Pancreas (tissue), 10 donors: ENCODE results near the gene CCDC71. TPM values are rescaled to one million over a fixed set of nuclear protein-coding genes. Genes with fewer than 3 reads are reported as not detected.

Experiments
- ATAC-seq, 4 donors: fragments of 200-7000 bp; cut with Tn5 transposase; one replicate each; pipeline versions ENCODE4 v1.8.0 to v1.9.1; 2020; ENCODE audit warnings: mild to moderate bottlenecking in 4 of 4, moderate library complexity in 4 of 4
- DNase-seq, 6 donors: peaks; one replicate each; pipeline ENCODE4 v3.0.0-alpha.2; 2020
- FAIRE-seq: peaks from 2 replicates; lab custom pipeline; 2012; peaks lifted over from hg19 to GRCh38; lab: Jason Lieb, UNC
- H3K27ac ChIP-seq, 4 donors: fragments of 200-600 bp; sonication (generic); 1 replicate in 3 of 4; 2 replicates in 1 of 4; pipeline versions ENCODE4 v1.5.0 to v1.8.0; 2020
- H3K27me3 ChIP-seq, 4 donors: fragments of 200-600 bp; one replicate each; pipeline ENCODE4 v1.8.0; 2021
- H3K36me3 ChIP-seq, 3 donors: fragments of 200-600 bp; sonication (generic) in 1 of 3; one replicate each; pipeline versions ENCODE4 v1.5.0 to v1.8.0; 2020 to 2021
- H3K4me1 ChIP-seq, 3 donors: fragments of 200-600 bp; one replicate each; pipeline ENCODE4 v1.8.0; 2021
- H3K4me3 ChIP-seq, 4 donors: fragments of 200-600 bp; sonication (generic) in 2 of 4; one replicate each; pipeline versions ENCODE4 v1.5.0 to v1.8.0; 2020 to 2021
- H3K9me3 ChIP-seq, 4 donors: fragments of 200-600 bp; one replicate each; pipeline ENCODE4 v1.8.0; 2021
- CTCF ChIP-seq, 4 donors: fragments of 200-600 bp; sonication (generic) in 3 of 4; IDR thresholded peaks; one replicate each; pipeline versions ENCODE4 v1.5.0 to v1.8.0; 2021; ENCODE audit warnings: antibody characterized with exemption in 4 of 4
- WGBS, 2 donors: extraction: QIAGEN DNeasy Blood & Tissue Kit; methylation state at CpG; one replicate each; pipeline ENCODE4 v1.1.7; 2013; 5-methylcytosine and 5-hydroxymethylcytosine counted together
- intact Hi-C, 3 donors: fragments of 100-400 bp; cut with DNase I; formaldehyde crosslinking; loops; one replicate each; pipeline versions ENCODE4 v1.11.1 to v1.14.2; 2022
- polyA plus RNA-seq, 2 donors: library from polyadenylated mRNA; stranded (reverse); fragments of 200-250 nt; gene quantifications; one replicate each; pipeline ENCODE4 v1.2.3, GENCODE V29; 2013
- total RNA-seq, 6 donors: library from RNA; stranded (reverse); fragmentation: NEBNext Ultra II Directional in 4 of 6; extraction: Animal tissue kit (Norgen Biotek cat#: 25700) in 4 of 6; gene quantifications; one replicate each; pipeline versions ENCODE4 v1.2.1 to v1.2.4, GENCODE V29; 2021 to 2023
- donor health status: healthy with polysubstance abuse.
- donor health status: DM: no; HTN: no; CAD: no; lungs with moderate emphysema.
- donor health status: DM: no; HTN: no; CAD: no.
- donor health status: control.
- donor health status: control.
- donor health status: Bipolar disorder and iron deficiency.
- donor health status: DM: yes; HTN: yes; CAD: no.
- donor health status: DM: no; HTN: no; CAD: no.
- donor health status: DM: no; HTN: no; CAD: no.
- donor health status: DM: yes; HTN: yes; CAD: no.

The CCDC71 gene
- total and polyA plus RNA-seq, 8 donors, result 5.9 to 11.0 (median 8.3) TPM

DNA sequence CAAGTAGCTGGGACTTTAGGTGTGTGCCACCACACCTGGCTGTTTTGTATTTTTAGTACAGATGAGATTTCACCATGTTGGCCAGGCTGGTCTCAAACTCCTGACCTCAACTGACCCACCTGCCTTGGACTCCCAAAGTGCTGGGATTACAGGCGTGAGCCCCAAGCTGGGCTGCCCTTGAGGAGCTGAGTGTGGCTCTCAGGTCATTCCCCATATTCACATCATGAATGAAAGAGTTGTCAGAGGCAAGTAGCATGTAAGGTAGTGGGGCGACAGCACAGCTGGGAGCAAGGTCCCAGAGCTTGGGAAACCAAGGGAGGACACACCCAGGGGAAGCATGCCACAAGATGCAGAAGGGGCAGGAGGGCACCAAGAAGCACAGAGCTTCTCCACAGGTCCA, 4.9 kb downstream of the CCDC71 start:
- no peaks in the 10 kb centered on the region for H3K9me3 ChIP-seq
- no peaks in the 10 kb centered on the region for H3K27me3 ChIP-seq
- H3K27ac ChIP-seq, result no peak overlapping the region
- H3K4me3 ChIP-seq, result no peak overlapping the region
- peaks cover 0 to 7% (median 0%) of the 10 kb centered on the region in 3 donors for H3K4me1 ChIP-seq
- FAIRE-seq (no peak), ATAC-seq (no peak), DNase-seq (no peak)
- intact Hi-C loops, result no loop called here
- TF ChIP-seq CTCF (IDR thresholded peaks at IDR 0.05), result no peak
- 92 to 95% methylated on average over 2 of the region's 2 CpGs for WGBS, 2 donors
- peaks cover 0 to 9% (median 0%) of the 10 kb centered on the region in 3 donors for H3K36me3 ChIP-seq

GRCh38 chr3:49158792-49159191, 7.3 kb downstream of the CCDC71 start:
- no peaks in the 10 kb centered on the region for H3K4me1 ChIP-seq
- DNase-seq, result no peak
- intact Hi-C loops, result no loop called here
- no peaks in the 10 kb centered on the region for H3K27me3 ChIP-seq
- H3K27ac ChIP-seq, result no peak overlapping the region
- no peaks in the 10 kb centered on the region for H3K9me3 ChIP-seq
- H3K4me3 ChIP-seq, result no peak overlapping the region
- no peak for ATAC-seq
- no peak for FAIRE-seq
- no peak for TF ChIP-seq CTCF (IDR thresholded peaks at IDR 0.05)
- H3K36me3 ChIP-seq, result peaks cover 0 to 8% (median 0%) of the 10 kb centered on the region in 3 donors
- 64 to 77% methylated on average over 2 of the region's 2 CpGs for WGBS, 2 donors

GRCh38 chr3:49158103-49158709, 7.9 kb downstream of the CCDC71 start:
- no peak overlapping the region for H3K27ac ChIP-seq
- peak in 3 of 4 donors; percentile 68 to 87 (median 77) for ATAC-seq
- intact Hi-C loops, result no loop called here
- H3K27me3 ChIP-seq, result no peaks in the 10 kb centered on the region
- TF ChIP-seq CTCF (IDR thresholded peaks at IDR 0.05), result peak in 1 of 4 donors; percentile 10
- WGBS, 2 donors, result 63 to 66% methylated on average over 5 of the region's 5 CpGs
- H3K4me1 ChIP-seq, result no peaks in the 10 kb centered on the region
- FAIRE-seq, result no peak
- H3K36me3 ChIP-seq, result peaks cover 0 to 2% (median 0%) of the 10 kb centered on the region in 3 donors
- H3K4me3 ChIP-seq, result no peak overlapping the region
- no peaks in the 10 kb centered on the region for H3K9me3 ChIP-seq
- DNase-seq, result peak in 1 of 6 donors; percentile 45

GRCh38 chr3:49157289-49157688, 8.8 kb downstream of the CCDC71 start:
- no peak for DNase-seq
- Histone ChIP-seq H3K4me3 (no peak overlapping the region), H3K9me3 (no peaks in the 10 kb centered on the region), H3K27ac (no peak overlapping the region), H3K27me3 (no peaks in the 10 kb centered on the region), H3K4me1 (no peaks in the 10 kb centered on the region), H3K36me3 (no peaks in the 10 kb centered on the region)
- intact Hi-C loops, result no loop called here
- no peak for TF ChIP-seq CTCF (IDR thresholded peaks at IDR 0.05)
- 61 to 73% methylated on average over 1 of the region's 1 CpG for WGBS, 2 donors
- FAIRE-seq, result no peak
- ATAC-seq, result no peak

- FAIRE-seq, result no peak
- WGBS, 2 donors, result 65 to 68% methylated on average over 3 of the region's 3 CpGs
- no peaks in the 10 kb centered on the region for H3K36me3 ChIP-seq
- H3K27ac ChIP-seq, result no peak overlapping the region
- ATAC-seq, result no peak
- no peak for DNase-seq
- intact Hi-C loops, result no loop called here
- no peaks in the 10 kb centered on the region for H3K4me1 ChIP-seq
- no peak overlapping the region for H3K4me3 ChIP-seq
- no peaks in the 10 kb centered on the region for H3K9me3 ChIP-seq
- no peaks in the 10 kb centered on the region for H3K27me3 ChIP-seq
- TF ChIP-seq CTCF (IDR thresholded peaks at IDR 0.05), result no peak
Measured at GRCh38 chr3:49153349-49153912, 12.7 kb downstream of the CCDC71 start.
